AG10803 (cell line): ENCODE measurements around the gene BHLHE40.

Source experiments
- DNase-seq: peaks from one replicate; pipeline ENCODE4 v3.0.0; 2010; ENCODE audit warnings: low read depth
- H3K4me3 ChIP-seq: 2 replicates; pipeline ENCODE4 v1.5.1; 2011; ENCODE audit warnings: mild to moderate bottlenecking, low read length, control low read depth
- CTCF ChIP-seq: conservative IDR thresholded peaks from 2 replicates; pipeline ENCODE4 v1.5.1; 2011; ENCODE audit warnings: mild to moderate bottlenecking, low read length, control low read depth, inconsistent platforms

BHLHE40 gene

GRCh38 chr3:4985330-4986174 lies 6.3 kb downstream of the BHLHE40 start:
- peak; percentile 66 for DNase-seq
- no peak for TF ChIP-seq CTCF
- no peak overlapping the region for H3K4me3 ChIP-seq

GRCh38 chr3:4986175-4986781 lies 7.0 kb downstream of the BHLHE40 start:
- TF ChIP-seq CTCF = no peak
- DNase-seq = peak; percentile 36
- peak overlapping the region; percentile 49 for H3K4me3 ChIP-seq

- peak; percentile 11; the same call in 1 of the 2 replicates for TF ChIP-seq CTCF
- DNase-seq = peak; percentile 97
- peak overlapping the region; percentile 49 for H3K4me3 ChIP-seq
These were observed 7.7 kb downstream of the BHLHE40 start for GRCh38 chr3:4986782-4987537.

- no peak overlapping the region for H3K4me3 ChIP-seq
- TF ChIP-seq CTCF = no peak
- DNase-seq = no peak
These were observed 8.5 kb downstream of the BHLHE40 start for GRCh38 chr3:4987538-4988296.

- DNase-seq = no peak
- H3K4me3 ChIP-seq = no peak overlapping the region
- no peak for TF ChIP-seq CTCF
These were observed 10.0 kb downstream of the BHLHE40 start for GRCh38 chr3:4988983-4989834.

GRCh38 chr3:4990069-4990468 lies 10.8 kb downstream of the BHLHE40 start:
- peak; percentile 37 for DNase-seq
- no peak overlapping the region for H3K4me3 ChIP-seq
- no peak for TF ChIP-seq CTCF
